HEK293 (cell line): Measurements from ENCODE around the gene SLC39A11.
A peak's percentile ranks its signal among the peaks of the same experiment; 100 is the strongest.

Source experiments
- CTCF ChIA-PET: fragments of 350-600 bp; formaldehyde crosslinking; extraction: SDS; loops from one replicate; lab custom pipeline; 2021; ENCODE audit warnings: antibody characterized with exemption; lab: Yijun Ruan, JAX
- POLR2A ChIA-PET: fragments of 300-600 bp; formaldehyde crosslinking; extraction: SDS; loops from one replicate; lab custom pipeline; 2020; ENCODE audit warnings: antibody characterized with exemption, inconsistent platforms; lab: Yijun Ruan, JAX
- H3K27ac ChIP-seq: fragments of 200-500 bp; sonication (Bioruptor generic); 2 replicates; pipeline ENCODE4 v1.5.1; 2014; ENCODE audit warnings: low read depth, low read length, control low read depth, inconsistent platforms; ENCODE audit errors: extremely low read depth
- H3K36me3 ChIP-seq, 2 experiments: fragments of 200-500 bp in 1 of 2; sonication (Bioruptor generic) in 1 of 2; 1 replicate in 1 of 2; 2 replicates in 1 of 2; pipeline ENCODE4 v1.5.1; 2014 to 2017; ENCODE audit warnings: inconsistent platforms in 2 of 2, low read length in 2 of 2; ENCODE audit not compliant: control insufficient read depth in 2 of 2, insufficient read depth in 1 of 2
- H3K4me1 ChIP-seq: fragments of 200-500 bp; sonication (Bioruptor generic); 2 replicates; pipeline ENCODE4 v1.5.1; 2014; ENCODE audit warnings: mild to moderate bottlenecking, low read length, inconsistent platforms; ENCODE audit not compliant: control insufficient read depth, insufficient read depth
- H3K4me3 ChIP-seq: 2 replicates; pipeline ENCODE4 v1.5.1; 2011; ENCODE audit warnings: low read depth, mild to moderate bottlenecking, control low read depth, low read length, moderate library complexity
- H3K9me3 ChIP-seq: fragments of 200-500 bp; sonication (Bioruptor generic); 2 replicates; pipeline ENCODE4 v1.5.1; 2014; ENCODE audit warnings: low read depth, low read length, inconsistent platforms; ENCODE audit not compliant: control insufficient read depth, insufficient read depth
- ATF2 ChIP-seq: fragments of 450-650 bp; formaldehyde crosslinking; IDR thresholded peaks from 2 replicates; pipeline ENCODE4 v1.5.1; 2016; ENCODE audit warnings: missing biosample characterization, missing genetic modification characterization, low read depth
- BCL11B ChIP-seq: fragments of 450-650 bp; formaldehyde crosslinking; IDR thresholded peaks from 2 replicates; pipeline ENCODE4 v1.5.1; 2016; ENCODE audit warnings: low read depth, missing biosample characterization, missing genetic modification characterization
- GLIS2 ChIP-seq: fragments of 450-650 bp; formaldehyde crosslinking; IDR thresholded peaks from 2 replicates; pipeline ENCODE4 v1.5.1; 2016; ENCODE audit warnings: missing biosample characterization, missing genetic modification characterization
- KLF1 ChIP-seq: fragments of 450-650 bp; formaldehyde crosslinking; IDR thresholded peaks from 2 replicates; pipeline ENCODE4 v1.5.1; 2016; ENCODE audit warnings: missing biosample characterization, missing genetic modification characterization
- KLF10 ChIP-seq: fragments of 450-650 bp; IDR thresholded peaks from 2 replicates; pipeline ENCODE4 v1.5.1; 2018; ENCODE audit warnings: missing biosample characterization, mild to moderate bottlenecking, missing genetic modification characterization
- PATZ1 ChIP-seq: fragments of 450-650 bp; formaldehyde crosslinking; IDR thresholded peaks from 2 replicates; pipeline ENCODE4 v1.5.1; 2016; ENCODE audit warnings: missing biosample characterization, missing genetic modification characterization
- SP7 ChIP-seq: fragments of 450-650 bp; formaldehyde crosslinking; IDR thresholded peaks from 2 replicates; pipeline ENCODE4 v1.5.1; 2016; ENCODE audit warnings: missing biosample characterization, missing genetic modification characterization
- ZBTB8A ChIP-seq: fragments of 450-650 bp; formaldehyde crosslinking; IDR thresholded peaks from 2 replicates; pipeline ENCODE4 v1.5.1; 2016; ENCODE audit warnings: missing biosample characterization, missing genetic modification characterization
- ZFHX2 ChIP-seq: fragments of 450-650 bp; formaldehyde crosslinking; conservative IDR thresholded peaks from 2 replicates; pipeline ENCODE4 v1.5.1; 2016; ENCODE audit warnings: missing biosample characterization, missing genetic modification characterization
- ZNF121 ChIP-seq: fragments of 450-650 bp; formaldehyde crosslinking; IDR thresholded peaks from 2 replicates; pipeline ENCODE4 v1.5.1; 2016; ENCODE audit warnings: missing biosample characterization, missing genetic modification characterization
- ZNF138 ChIP-seq: fragments of 450-650 bp; formaldehyde crosslinking; IDR thresholded peaks from 2 replicates; pipeline ENCODE4 v1.5.1; 2016; ENCODE audit warnings: missing biosample characterization, missing genetic modification characterization, borderline replicate concordance
- ZNF184 ChIP-seq: fragments of 450-650 bp; IDR thresholded peaks from 2 replicates; pipeline ENCODE4 v1.5.1; 2018; ENCODE audit warnings: missing biosample characterization, mild to moderate bottlenecking, missing genetic modification characterization
- ZNF423 ChIP-seq: fragments of 450-650 bp; formaldehyde crosslinking; IDR thresholded peaks from 2 replicates; pipeline ENCODE4 v1.5.1; 2016; ENCODE audit warnings: missing biosample characterization, missing genetic modification characterization
- ZNF600 ChIP-seq: fragments of 450-650 bp; formaldehyde crosslinking; IDR thresholded peaks from 2 replicates; pipeline ENCODE4 v1.5.1; 2016; ENCODE audit warnings: missing biosample characterization, missing genetic modification characterization
- ZNF610 ChIP-seq: fragments of 450-650 bp; formaldehyde crosslinking; IDR thresholded peaks from 2 replicates; pipeline ENCODE4 v1.5.1; 2016; ENCODE audit warnings: missing biosample characterization, missing genetic modification characterization, borderline replicate concordance
- ZSCAN16 ChIP-seq: fragments of 450-650 bp; formaldehyde crosslinking; IDR thresholded peaks from 2 replicates; pipeline ENCODE4 v1.5.1; 2016; ENCODE audit warnings: missing biosample characterization, missing genetic modification characterization
- ZSCAN30 ChIP-seq: fragments of 450-650 bp; IDR thresholded peaks from 2 replicates; pipeline ENCODE4 v1.5.1; 2018; ENCODE audit warnings: missing biosample characterization, mild to moderate bottlenecking, missing genetic modification characterization, moderate library complexity
- TF ChIP-seq, protein P1 (sequence below): fragments of 450-650 bp; formaldehyde crosslinking; IDR thresholded peaks from 2 replicates; pipeline ENCODE4 v1.5.1; 2016; ENCODE audit warnings: missing biosample characterization, missing genetic modification characterization
- TF ChIP-seq, protein P2 (sequence below): fragments of 450-650 bp; formaldehyde crosslinking; IDR thresholded peaks from 2 replicates; pipeline ENCODE4 v1.5.1; 2016; ENCODE audit warnings: missing biosample characterization, missing genetic modification characterization
- TF ChIP-seq, protein P3 (sequence below): fragments of 450-650 bp; formaldehyde crosslinking; IDR thresholded peaks from 2 replicates; pipeline ENCODE4 v1.5.1; 2016; ENCODE audit warnings: missing biosample characterization, missing genetic modification characterization, borderline replicate concordance

SLC39A11 gene

DNA sequence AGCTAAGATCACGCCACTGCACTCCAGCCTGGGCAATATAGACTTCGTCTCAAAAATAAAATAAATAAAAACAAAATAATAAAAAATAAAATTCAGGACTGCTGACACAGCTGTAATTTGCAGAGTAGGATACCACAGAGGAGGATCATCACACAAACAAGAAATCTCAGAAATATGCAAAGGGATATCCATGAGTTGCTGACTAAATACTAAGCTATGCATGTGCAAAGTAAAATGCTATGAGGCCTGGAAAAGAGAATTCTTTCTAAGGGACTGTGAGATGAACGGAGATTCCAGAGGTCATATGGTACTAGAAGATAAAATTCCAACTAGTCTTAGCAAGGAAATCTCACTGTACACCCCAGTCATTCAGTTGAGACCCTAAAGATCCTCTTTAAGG, 74.8 kb downstream of the SLC39A11 start (continued):
- TF ChIP-seq ZNF184 (tag by site-specific recombination) (no peak), PATZ1 (tag by site-specific recombination) (no peak), ZSCAN30 (tag by site-specific recombination) (no peak), SP7 (tag by site-specific recombination) (no peak)

DNA sequence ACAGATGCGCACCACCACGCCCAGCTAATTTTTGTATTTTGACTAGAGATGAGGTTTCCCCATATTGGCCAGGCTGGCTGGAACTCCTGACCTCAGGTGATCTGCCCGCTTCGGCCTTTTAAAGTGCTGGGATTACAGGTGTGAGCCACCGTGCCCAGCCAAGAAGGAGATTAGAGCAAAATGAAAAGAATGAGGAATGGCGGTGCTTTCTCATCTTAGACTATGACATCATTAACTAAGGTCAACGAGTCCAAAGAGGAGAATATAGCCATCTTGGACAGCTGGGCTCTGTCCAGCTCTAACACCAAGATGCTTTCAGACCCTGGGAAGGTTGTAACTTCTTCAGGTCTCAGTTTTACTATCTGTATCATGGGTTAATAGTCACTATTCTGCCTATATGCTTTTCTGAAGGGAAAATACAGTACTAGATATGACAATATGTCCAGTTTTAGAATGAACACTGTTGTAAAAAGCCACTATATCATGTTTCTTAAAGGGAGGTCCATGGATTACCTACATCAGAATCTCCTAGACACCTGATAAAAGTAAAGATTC, 76.7 kb downstream of the SLC39A11 start:
- no peak overlapping the region for H3K27ac ChIP-seq
- H3K4me3 ChIP-seq: no peak overlapping the region
- ChIA-PET CTCF (interaction anchor here (1.0 to 1.5 kb wide), 2 partner anchors 23 to 290 kb away, joined by 3 read pairs; no protein-coding TSS in a partner anchor), POLR2A (no interaction called here)
- H3K4me1 ChIP-seq: no peaks in the 10 kb centered on the region
- TF ChIP-seq, protein P1, sequence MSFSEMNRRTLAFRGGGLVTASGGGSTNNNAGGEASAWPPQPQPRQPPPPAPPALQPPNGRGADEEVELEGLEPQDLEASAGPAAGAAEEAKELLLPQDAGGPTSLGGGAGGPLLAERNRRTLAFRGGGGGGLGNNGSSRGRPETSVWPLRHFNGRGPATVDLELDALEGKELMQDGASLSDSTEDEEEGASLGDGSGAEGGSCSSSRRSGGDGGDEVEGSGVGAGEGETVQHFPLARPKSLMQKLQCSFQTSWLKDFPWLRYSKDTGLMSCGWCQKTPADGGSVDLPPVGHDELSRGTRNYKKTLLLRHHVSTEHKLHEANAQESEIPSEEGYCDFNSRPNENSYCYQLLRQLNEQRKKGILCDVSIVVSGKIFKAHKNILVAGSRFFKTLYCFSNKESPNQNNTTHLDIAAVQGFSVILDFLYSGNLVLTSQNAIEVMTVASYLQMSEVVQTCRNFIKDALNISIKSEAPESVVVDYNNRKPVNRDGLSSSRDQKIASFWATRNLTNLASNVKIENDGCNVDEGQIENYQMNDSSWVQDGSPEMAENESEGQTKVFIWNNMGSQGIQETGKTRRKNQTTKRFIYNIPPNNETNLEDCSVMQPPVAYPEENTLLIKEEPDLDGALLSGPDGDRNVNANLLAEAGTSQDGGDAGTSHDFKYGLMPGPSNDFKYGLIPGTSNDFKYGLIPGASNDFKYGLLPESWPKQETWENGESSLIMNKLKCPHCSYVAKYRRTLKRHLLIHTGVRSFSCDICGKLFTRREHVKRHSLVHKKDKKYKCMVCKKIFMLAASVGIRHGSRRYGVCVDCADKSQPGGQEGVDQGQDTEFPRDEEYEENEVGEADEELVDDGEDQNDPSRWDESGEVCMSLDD: no peak
- TF ChIP-seq ATF2: 0 out of 2 replicates have a peak, but pooled peaks have one; percentile 39
- no peaks in the 10 kb centered on the region for H3K36me3 ChIP-seq
- no peaks in the 10 kb centered on the region for H3K9me3 ChIP-seq

- H3K27ac ChIP-seq: no peak overlapping the region
- ChIA-PET POLR2A (no interaction called here), CTCF (interaction anchor here (0.7 to 2.2 kb wide), 6 partner anchors 28 to 457 kb away, joined by 3 to 8 read pairs (median 4); no protein-coding TSS in a partner anchor)
- H3K4me1 ChIP-seq: no peaks in the 10 kb centered on the region
- no peaks in the 10 kb centered on the region for H3K36me3 ChIP-seq
- no peak overlapping the region for H3K4me3 ChIP-seq
- no peaks in the 10 kb centered on the region for H3K9me3 ChIP-seq
- peak; percentile 91 for TF ChIP-seq ZNF121 (tag by site-specific recombination)
- TF ChIP-seq ZBTB8A (tag by site-specific recombination): 0 out of 2 replicates have a peak, but pooled peaks have one; percentile 26
- TF ChIP-seq, protein P2, sequence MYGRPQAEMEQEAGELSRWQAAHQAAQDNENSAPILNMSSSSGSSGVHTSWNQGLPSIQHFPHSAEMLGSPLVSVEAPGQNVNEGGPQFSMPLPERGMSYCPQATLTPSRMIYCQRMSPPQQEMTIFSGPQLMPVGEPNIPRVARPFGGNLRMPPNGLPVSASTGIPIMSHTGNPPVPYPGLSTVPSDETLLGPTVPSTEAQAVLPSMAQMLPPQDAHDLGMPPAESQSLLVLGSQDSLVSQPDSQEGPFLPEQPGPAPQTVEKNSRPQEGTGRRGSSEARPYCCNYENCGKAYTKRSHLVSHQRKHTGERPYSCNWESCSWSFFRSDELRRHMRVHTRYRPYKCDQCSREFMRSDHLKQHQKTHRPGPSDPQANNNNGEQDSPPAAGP (tag by site-specific recombination): peak; percentile 96
- TF ChIP-seq ZFHX2 (tag by site-specific recombination): 0 out of 2 replicates have a peak, but pooled peaks have one; percentile 15
- 0 out of 2 replicates have a peak, but pooled peaks have one; percentile 30 for TF ChIP-seq ZSCAN16 (tag by site-specific recombination)
- TF ChIP-seq ZNF423: peak; percentile 82
- 0 out of 2 replicates have a peak, but pooled peaks have one; percentile 34 for TF ChIP-seq ZNF600 (tag by site-specific recombination)
- no peak for TF ChIP-seq ZNF138 (tag by site-specific recombination)
- peak; percentile 62; the same call in 1 of the 2 replicates for TF ChIP-seq KLF10 (tag by site-specific recombination)
- TF ChIP-seq ZNF610 (tag by site-specific recombination): no peak
- TF ChIP-seq SP7 (tag by site-specific recombination): peak; percentile 70; the same call in 1 of the 2 replicates
- no peak for TF ChIP-seq BCL11B (tag by site-specific recombination)
- peak; percentile 19; the same call in 1 of the 2 replicates for TF ChIP-seq GLIS2 (tag by site-specific recombination)
- TF ChIP-seq, protein P3, sequence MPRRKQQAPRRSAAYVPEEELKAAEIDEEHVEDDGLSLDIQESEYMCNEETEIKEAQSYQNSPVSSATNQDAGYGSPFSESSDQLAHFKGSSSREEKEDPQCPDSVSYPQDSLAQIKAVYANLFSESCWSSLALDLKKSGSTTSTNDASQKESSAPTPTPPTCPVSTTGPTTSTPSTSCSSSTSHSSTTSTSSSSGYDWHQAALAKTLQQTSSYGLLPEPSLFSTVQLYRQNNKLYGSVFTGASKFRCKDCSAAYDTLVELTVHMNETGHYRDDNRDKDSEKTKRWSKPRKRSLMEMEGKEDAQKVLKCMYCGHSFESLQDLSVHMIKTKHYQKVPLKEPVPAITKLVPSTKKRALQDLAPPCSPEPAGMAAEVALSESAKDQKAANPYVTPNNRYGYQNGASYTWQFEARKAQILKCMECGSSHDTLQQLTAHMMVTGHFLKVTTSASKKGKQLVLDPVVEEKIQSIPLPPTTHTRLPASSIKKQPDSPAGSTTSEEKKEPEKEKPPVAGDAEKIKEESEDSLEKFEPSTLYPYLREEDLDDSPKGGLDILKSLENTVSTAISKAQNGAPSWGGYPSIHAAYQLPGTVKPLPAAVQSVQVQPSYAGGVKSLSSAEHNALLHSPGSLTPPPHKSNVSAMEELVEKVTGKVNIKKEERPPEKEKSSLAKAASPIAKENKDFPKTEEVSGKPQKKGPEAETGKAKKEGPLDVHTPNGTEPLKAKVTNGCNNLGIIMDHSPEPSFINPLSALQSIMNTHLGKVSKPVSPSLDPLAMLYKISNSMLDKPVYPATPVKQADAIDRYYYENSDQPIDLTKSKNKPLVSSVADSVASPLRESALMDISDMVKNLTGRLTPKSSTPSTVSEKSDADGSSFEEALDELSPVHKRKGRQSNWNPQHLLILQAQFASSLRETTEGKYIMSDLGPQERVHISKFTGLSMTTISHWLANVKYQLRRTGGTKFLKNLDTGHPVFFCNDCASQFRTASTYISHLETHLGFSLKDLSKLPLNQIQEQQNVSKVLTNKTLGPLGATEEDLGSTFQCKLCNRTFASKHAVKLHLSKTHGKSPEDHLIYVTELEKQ (tag by site-specific recombination): 0 out of 2 replicates have a peak, but pooled peaks have one; percentile 24
- peak; percentile 96 for TF ChIP-seq KLF1 (tag by site-specific recombination)
These were observed 78.4 kb downstream of the SLC39A11 start for GRCh38 chr17:73013816-73014663.
